AG08395 (cell line): ENCODE measurements around the gene ADCY1.
"Not testable (repeated sequence)": the region's sequence is repeated elsewhere in the genome, so short reads cannot be mapped to it uniquely, and the experiment has no call there.

ENCODE experiments used
- DNase-seq: peaks from one replicate; pipeline ENCODE4 v3.0.0; 2012; ENCODE audit warnings: mixed read lengths, low spot score

The ADCY1 gene

DNA sequence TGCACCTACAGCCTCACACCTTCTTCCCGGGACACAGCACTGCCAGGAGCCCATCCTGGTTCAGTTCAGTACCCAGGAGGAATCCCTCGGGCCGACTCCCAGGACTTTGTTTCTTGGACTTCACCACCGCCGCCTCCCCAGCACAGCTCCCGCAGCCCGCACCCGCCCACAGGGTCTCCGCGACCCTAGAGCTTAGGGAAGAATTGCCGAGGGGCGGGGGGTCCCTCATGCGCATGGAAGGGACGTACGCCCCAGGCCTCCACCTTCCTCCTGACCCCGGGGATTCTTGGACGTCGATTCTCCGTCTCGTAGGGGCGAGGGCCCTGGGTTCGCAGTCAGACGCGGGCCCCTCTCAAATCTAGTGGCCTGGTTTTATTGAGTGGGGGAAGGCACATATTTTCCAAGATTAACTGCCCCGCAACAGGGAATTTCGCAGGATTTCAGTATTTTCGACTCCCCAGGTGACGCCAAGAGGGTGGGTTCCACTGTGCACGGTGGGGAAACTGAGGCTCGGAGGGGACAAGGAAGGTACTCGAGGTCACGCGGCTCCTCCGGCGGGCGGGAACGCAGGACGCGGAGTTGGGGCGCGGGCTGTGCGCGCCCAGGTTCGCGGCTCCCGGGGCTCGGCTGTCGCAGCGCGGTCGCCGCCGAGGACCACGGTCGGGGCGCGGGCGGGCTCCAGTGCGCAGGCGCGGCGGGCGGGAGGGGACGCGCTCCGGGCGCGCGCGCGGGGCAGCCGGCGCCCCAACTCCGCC, at the start of gene ADCY1:
TSS of gene ADCY1 (plus strand) at position 708 of the 755 bp plus-strand sequence. CDS start 176 bp downstream, outside the sequence.
- DNase-seq, result peak; percentile 54

DNA sequence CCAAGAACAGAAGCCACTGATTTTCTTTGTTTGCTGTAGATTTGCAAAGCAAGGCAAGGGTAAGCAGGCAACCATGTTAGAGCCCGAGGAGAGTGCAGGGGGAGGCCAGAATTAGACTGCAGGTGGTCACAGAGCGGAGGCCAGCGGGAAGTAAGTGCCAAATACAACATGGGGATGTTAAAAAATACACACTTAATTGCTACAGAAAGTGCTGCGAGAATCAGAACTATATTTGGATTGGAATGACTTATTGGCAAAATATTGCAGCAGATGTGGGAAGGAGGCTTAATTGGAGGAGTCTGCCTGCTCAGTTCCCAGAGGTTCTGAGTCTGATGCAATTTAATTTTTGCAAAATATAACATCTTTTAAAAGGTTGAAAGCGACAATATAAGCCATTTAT, 49.7 kb upstream of the ADCY1 start:
- no peak for DNase-seq

DNA sequence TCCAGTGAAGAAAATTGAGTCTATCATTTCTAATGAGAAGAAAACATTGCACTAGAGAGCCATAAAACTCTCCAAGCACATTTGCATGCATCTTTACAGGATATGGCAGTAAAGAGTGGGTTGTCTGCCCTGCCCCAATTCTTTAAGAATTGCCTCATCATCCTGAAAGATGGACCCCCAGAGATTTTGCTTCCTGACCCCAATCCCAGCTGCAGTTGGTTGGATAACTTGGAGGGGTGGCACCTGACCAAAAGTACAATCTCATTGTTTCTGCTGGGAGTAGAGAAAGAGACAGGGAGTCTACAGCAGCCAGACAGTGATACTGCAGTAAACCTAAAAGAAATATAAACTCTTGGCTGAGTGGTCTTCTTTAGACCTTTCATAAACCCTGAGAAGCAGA, 49.1 kb upstream of the ADCY1 start:
- no peak for DNase-seq

DNA sequence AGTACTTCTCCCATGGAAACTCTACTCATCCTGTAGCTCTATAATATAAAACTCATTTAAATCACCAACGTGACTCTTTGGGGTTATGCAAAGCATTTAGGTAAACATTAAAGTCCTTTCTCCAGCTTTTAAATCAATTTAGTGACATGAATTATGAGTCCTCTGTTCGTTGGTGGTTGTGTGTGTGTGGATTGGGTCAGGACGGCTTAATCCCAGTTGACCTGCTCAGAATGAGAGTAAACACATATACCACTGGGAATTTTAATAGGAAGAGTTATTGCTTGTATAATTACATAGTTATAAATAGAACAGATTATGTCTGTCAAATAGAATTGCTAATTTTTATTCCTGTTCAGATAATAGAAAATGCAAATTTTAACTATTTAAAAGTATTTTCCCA, 30.7 kb upstream of the ADCY1 start:
- DNase-seq, result no peak

DNA sequence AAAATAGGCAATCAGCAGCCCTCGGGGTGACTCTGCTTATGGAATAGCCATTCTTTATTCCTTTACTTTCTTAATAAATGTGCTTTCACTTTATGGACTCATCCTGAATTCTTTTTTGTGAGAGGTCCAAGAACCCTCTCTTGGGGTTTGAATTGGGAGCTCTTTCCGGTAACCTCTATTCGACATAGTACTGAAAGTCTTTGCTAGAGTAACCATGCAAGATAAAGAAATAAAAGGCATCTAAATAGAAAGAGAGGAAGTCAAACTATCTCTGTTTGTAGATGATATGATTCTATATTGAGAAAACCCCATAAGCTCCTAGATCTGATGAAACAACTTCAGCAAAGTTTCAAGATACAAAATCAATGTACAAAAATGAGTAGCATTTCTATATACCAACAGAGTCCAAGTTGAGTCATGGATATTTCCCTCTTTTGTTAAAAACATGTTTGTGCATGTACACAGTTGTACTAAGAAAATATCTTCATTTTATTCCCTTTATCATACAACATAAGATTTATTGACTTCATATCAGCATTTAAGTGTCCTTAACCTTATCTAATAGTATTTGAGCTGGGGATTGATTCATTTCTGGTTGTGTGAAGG, 29.0 kb upstream of the ADCY1 start:
- DNase-seq, result not testable (repeated sequence)

DNA sequence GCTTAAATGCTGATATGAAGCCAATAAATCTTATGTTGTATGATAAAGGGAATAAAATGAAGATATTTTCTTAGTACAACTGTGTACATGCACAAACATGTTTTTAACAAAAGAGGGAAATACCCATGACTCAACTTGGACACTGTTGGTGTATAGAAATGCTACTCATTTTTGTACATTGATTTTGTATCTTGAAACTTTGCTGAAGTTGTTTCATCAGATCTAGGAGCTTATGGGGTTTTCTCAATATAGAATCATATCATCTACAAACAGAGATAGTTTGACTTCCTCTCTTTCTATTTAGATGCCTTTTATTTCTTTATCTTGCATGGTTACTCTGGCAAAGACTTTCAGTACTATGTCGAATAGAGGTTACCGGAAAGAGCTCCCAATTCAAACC, 25.3 kb upstream of the ADCY1 start:
- DNase-seq, result not testable (repeated sequence)

DNA sequence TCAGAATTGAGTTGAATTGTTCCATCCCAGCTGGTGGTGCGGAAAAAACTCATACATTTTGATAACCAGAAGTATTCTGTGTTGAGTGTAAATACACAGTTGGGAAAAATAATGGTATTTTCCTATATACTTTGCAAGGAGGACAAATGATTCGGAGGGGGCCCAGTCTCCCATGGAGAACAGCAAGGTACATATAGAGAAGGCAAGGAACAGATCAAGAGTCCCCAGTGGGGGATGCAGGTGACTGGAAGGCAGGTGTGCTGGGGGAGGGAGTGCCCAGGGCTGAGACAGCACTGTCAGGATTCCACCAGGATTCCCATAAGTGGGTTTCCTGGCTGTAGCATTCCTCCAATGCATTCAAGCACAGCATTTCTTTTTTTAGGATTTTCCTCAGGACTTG, 10.8 kb upstream of the ADCY1 start:
- DNase-seq, result no peak

DNA sequence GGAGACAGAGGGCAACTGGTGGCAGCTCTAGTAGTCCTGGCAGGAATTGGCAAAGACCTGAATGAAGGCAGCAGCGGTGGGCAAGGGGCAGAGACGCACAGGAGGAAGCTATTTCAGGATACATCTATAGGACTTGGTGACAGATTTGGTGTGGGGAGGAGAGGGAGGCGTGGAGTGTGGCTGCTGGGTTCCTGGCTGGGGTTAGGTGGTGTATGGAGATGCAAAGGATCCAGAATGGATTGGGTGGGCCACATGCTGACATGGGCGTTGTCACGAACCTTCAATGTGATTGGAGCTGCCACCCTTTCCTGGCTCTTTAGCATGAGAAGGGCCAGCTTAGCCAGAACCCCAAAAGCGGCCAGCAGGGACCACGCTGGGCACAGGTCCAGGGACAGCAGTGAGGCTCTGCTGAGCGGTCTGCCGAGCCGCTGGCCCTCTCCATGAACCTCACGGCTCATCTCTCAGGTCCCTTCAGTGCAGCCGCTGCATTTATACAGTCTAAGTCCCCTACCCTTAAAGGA, 10.2 kb upstream of the ADCY1 start:
- no peak for DNase-seq

DNA sequence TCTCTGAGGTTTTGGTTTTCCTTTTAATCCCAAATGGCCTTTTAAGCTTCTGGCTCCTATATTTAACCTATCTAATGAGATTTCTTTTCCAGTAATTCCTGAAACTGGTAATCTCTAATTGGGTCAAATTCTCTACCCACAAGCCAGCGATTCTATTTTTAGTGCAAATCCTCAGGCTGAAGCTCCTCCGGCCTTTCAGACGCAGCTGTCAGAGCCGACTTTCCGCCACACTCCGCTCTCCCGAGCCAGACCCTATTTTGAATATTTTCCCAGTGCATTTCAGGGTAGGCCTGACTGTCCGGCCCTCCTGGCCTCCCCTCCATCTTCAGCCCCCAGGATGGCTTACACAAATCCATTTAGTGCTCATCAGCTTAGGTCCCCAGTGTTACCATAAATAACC, 9.7 kb upstream of the ADCY1 start:
- no peak for DNase-seq

DNA sequence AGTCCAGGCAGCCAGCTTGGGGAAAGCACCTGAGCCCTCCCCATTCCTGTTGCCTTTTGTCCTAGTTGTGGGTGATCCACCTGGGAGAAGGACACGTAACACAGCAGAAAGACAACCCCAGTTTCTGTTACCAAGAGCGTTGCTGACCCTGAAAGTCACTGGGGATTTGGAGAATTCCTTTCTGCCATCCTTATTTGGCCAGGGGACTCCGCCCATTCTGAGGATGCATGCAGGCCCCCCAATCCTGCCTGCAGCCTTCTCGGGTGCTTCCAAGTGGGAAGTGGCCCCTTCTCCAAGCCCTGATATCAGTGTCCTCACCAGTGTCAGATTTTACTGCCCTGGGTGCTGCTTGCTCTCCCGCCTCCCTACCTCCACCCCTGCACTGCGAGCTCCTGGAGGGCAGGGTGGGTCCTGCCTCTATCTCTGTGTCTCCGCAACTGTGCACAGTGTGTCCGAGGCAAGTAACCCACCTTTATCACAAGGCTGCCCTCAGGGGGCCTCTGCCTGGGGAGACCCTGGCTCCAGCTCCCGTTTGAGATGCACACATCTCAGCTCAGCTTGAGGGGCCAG, 9.2 kb upstream of the ADCY1 start:
- no peak for DNase-seq

DNA sequence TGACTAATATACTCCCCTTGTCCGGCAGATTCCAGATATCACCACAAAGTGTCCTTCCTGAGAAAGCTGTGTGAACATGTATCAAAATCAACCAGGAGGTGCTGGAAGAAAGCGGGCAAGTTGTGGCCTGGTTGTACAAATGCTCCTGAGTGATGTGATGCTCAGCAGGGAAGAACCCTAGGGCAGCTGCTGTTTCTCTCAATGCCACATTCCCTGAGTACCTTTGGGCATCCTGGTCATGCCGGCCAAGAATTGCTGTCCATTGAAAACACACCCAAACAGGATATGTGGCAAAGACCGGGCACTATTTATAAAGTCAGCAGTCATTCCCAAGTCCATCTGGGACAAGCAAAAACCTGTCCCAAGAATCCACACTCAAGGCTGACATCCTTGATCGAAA, 7.8 kb upstream of the ADCY1 start:
- no peak for DNase-seq

DNA sequence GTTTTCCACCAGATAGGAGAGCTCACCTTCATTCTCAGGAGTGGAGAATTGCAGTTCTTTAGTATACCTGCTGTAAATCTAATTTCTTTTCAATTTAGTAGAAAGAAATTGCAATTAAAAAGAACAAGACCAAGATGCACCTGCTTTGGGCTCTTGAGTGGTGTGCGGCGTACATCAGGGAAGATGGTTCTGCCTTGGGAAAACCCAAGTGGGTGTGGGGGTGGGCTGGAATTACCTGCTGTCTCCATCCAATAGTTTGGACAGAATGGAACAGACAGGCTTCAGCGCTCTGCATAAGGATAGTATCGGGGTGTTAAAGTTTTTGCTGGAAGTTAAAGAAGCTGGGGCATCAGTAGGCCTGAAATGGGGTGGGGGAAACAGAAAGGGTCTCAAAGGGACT, 7.2 kb upstream of the ADCY1 start:
- DNase-seq, result no peak

DNA sequence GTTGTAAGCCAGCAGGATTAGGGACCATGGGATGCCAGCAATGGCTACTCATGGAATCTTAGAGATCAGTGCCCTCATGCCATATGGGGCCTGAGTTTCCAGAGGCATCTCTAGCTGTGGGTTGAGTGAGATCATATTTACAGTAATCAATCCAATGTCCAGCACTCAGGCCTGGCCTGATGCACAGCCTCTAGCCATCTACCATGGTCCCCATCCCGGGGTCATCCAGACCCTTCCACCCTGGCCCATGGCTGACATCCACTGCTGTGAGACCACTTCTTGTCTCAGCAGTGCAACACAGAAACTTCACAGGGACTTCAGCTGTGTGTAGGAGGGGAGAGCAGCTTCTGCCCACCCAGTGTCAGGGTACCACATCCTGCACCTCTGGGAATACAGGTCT, 6.5 kb upstream of the ADCY1 start:
- DNase-seq, result no peak

DNA sequence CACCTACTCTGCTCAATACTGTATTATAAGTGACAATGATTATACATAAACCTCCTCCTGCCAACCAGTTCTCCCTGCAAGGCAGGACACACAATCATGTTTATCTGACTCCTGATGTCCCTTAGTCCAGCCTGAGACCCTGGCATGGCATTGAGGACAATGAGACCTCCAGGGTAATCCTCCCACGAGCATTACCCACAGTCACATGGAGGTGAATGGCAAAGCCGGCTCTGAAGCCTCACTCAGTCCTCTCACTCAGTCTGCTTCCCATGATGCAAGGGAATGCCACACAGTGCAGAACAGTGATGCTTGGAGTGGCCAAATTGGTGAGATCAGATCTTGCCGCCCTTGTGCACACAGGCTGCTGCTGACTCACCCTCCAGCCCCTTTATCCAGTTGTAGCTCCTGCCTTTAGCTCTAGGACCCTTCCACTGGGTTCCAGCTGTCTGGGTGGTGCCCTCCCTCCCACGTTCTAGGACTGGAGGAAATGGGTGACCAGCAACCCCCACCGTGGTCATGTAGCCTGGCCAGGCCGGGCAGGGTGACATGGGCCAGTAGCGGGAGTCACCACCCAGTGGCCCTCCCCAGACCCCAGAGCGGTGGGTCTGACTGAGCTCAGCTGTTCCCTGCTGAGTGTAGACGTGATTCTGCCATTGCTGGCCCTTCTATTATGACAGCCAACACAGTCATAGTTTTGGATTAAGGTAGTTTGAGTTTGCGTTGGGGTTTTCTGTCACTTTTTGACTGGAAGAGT, 5.5 kb upstream of the ADCY1 start:
- no peak for DNase-seq

DNA sequence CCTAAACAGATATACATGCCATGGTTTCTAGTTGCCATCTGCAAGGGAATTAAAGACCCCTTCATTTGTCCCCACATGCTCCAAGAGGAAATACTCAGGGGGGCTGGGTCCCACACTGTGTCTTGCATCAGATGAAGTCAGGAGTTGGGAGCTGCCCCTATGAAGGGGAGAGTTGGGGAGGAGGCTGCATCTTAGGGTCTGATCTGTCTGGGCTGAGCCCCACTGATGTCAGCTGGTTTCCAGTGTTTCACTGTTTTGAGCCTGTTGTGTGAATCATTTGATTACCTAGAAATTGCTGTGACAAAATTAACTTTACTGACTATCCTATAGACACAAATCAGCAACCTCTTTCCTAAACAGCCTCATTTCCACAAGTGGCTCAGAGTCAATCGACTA, 4.9 kb upstream of the ADCY1 start:
- DNase-seq, result no peak

DNA sequence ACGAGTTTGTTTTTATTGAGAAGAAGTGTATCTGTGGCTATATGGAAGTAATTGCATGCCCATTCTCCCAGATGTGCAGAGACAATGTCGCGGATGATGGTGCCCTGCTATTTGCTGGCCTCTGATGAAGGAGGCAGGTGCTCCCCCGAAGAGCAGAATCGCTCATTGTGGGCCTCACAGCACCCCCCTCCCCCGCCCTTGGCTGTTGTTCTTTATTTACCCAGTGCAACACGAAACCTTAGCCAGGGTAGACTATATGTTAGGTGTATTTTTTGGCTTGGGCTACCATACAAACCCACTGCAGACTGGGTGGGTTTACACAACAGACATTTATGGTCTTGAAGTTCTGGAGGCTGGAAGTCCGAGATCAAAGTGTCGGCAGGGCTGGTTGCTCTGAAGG, 3.4 kb upstream of the ADCY1 start:
- no peak for DNase-seq

DNA sequence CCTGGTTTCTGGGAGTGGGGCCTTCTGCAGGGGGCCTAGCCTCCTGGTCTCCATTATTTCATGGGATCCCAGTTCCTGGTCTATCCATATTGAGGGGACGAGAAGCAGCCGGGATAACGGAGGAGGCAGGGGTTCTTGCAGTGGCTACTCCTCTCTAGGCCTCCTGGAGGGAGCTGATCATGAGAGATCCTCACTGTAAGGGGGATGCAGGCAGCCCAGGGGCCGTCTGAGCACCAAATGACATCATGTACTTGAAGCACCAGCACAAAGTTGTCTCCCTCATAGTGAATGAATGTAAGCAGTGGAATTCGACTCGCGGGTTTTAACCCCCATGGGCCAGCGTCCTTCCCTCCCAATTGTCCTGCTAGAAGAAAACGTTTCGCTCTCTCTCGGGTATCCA, 964 bp upstream of the ADCY1 start:
- DNase-seq, result no peak

DNA sequence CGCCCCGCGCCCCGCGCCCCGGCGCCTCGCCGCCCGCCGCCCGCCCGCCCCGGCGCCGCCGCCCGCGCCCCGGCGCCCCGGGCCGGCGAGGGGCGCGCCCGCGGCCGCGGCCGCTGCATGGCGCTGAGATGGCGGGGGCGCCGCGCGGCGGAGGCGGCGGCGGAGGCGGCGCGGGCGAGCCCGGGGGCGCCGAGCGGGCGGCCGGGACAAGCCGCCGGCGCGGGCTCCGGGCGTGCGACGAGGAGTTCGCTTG, 174 bp downstream of the ADCY1 start:
- DNase-seq, result no peak

DNA sequence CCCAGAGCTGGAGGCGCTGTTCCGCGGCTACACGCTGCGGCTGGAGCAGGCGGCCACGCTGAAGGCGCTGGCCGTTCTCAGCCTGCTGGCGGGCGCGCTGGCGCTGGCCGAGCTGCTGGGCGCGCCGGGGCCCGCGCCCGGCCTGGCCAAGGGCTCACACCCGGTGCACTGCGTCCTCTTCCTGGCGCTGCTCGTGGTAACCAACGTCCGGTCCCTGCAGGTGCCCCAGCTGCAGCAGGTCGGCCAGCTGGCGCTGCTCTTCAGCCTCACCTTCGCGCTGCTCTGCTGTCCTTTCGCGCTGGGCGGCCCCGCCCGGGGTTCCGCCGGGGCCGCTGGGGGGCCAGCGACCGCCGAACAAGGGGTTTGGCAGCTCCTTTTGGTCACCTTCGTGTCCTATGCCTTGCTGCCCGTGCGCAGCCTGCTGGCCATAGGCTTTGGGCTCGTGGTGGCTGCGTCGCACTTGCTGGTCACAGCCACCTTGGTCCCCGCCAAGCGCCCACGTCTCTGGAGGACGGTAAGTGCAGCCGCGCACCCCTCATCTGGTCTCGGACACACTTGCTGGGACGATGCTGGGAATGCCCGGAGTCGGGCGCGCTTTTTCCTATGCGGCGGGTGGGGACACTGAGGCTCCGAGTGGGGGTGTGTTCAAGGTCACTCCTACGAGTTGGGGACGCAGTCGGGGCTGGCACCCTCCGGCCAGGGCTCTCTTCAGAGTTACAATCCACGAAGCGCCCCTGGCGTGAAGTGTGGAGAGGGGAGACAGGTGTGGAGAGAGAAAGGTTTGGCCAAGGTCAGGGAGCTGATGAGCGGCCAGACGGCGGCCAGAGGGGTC, 717 bp downstream of the ADCY1 start:
- DNase-seq, result peak; percentile 73

DNA sequence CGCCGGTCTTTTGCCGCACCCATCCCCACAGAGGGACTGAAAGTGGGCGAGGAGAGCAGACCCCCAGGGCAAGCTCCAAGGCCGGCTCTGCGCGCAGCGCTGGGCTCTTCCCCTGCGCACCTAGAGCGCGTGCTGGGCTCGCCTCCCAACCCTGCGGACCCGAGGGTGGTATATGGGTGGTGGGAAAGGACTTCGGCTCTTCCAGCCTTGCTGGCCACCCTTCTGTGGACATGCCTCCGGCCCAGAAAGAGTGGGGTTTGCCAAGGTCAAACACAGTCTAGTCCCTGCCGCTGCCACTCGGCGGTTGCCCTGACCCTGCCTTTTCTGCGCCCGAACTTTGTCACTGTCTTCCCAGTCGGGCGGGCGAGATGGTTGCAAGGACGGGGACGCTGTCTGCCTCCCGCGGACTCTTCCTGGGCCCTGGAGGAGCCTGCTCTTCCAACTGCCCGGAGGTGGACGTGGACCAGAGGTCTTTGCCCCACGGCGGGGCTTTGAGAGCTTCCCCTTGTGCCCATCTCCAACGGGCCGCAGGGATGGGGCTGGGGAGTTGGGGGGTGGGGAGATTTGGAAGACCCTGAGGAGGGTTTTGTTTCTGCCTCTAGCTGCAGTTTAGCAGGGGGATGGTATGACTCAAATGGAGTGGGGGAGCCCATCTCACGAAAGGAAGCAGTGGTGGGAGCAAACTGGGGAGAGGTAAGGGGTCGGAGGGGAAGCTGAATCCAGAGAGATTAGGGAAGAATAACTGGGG, 1.5 kb downstream of the ADCY1 start:
- DNase-seq, result no peak

DNA sequence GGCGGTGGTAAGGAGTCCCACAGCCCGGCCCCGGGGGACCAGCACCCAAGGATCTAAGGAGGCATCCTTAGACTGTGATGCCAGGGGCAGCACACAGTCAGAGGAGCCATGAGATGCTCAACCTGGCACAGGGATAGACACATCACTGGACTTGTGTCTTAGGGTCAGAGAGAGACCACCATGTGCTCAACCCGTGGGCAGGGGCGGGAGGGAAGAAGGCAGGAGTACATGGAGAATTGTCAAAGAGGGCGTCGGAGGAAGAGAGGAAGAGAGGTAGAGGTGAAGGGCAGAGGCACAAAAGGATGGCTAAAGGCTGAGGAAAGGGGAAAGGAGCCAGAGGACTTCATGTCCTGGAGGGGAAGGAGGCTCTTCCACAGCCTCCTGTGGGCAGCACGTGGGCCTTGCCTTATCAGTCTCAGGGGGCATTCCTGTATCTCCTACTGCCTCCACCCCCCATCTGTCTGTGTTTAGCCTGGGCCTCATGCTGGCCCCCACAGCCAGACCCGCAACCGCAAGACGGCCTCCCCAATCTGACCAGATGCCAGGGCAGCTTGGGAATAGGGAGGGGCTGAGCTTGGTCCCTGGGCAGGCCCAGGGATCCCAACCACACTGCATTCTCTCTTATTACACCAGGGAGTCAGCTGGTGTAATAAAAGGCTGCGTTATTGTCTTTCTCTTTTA, 2.2 kb downstream of the ADCY1 start:
- no peak for DNase-seq
